ENCODE results near the gene HTN1. TPM values are rescaled to one million over a fixed set of nuclear protein-coding genes. Genes with fewer than 3 reads are reported as not detected.
"Not testable (repeated sequence)": the region's sequence is repeated elsewhere in the genome, so short reads cannot be mapped to it uniquely, and the experiment has no call there.

The HTN1 gene
- polyA plus RNA-seq (2011; rRNA removed) (not detected in 2 replicates), polyA minus RNA-seq (2011; rRNA and poly(A)+ RNA removed) (not detected in 2 replicates)

DNA sequence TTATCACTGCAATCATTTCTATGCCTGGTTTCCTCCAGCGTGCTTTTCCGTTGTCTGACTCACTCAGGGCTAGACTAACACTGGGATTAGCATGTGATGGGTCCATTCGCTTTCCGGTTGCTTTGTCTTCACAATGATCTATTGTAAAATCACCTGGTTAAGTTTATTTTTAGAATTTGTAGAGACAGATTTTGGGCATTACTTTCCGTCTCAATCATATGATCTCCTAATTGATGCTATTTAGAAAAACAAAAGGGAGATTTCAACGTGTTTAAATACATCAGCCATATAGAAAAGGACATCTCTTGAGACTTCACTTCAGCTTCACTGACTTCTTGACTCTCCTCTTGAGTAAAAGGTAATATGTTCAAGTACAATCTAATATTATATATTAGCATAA lies at the start of gene HTN1:
HTN1 (plus strand) TSS at position 301 of the 400 bp plus-strand sequence. CDS start 2,639 bp downstream, outside the sequence.
- H3K9me3 ChIP-seq (ENCODE audit: control insufficient read depth, insufficient read depth, low read length); DNase-seq (ENCODE audit: low read depth, low spot score); H3K27me3 ChIP-seq (ENCODE audit: control insufficient read depth, insufficient read depth, low read length); POLR2A ChIA-PET; H3K27ac ChIP-seq (ENCODE audit: low read depth, low read length); CTCF ChIA-PET; H3K4me3 ChIP-seq (ENCODE audit: low read depth, low read length): not testable (repeated sequence)

DNA sequence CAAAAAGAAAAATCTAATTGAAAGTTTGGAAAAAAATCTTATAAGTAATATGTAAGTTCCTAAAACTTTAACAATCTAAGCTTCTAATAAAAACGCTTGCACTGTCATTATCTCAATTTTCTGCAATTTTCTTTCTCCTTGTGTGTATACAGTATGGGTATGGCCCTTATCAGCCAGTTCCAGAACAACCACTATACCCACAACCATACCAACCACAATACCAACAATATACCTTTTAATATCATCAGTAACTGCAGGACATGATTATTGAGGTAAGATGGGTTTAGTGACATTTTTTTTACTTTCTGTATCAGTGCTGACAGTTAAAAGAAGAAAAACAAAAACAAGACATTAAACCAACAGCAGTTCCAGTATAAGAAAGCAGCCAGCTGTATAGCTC lies 49.5 kb upstream of the HTN1 start:
- TF ChIP-seq, protein P1, sequence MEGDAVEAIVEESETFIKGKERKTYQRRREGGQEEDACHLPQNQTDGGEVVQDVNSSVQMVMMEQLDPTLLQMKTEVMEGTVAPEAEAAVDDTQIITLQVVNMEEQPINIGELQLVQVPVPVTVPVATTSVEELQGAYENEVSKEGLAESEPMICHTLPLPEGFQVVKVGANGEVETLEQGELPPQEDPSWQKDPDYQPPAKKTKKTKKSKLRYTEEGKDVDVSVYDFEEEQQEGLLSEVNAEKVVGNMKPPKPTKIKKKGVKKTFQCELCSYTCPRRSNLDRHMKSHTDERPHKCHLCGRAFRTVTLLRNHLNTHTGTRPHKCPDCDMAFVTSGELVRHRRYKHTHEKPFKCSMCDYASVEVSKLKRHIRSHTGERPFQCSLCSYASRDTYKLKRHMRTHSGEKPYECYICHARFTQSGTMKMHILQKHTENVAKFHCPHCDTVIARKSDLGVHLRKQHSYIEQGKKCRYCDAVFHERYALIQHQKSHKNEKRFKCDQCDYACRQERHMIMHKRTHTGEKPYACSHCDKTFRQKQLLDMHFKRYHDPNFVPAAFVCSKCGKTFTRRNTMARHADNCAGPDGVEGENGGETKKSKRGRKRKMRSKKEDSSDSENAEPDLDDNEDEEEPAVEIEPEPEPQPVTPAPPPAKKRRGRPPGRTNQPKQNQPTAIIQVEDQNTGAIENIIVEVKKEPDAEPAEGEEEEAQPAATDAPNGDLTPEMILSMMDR (IDR thresholded peaks at IDR 0.05; ENCODE audit: low read depth, low read length) = no peak
- CTCF ChIA-PET = no interaction called here
- no peak for DNase-seq (ENCODE audit: low read depth, low spot score)
- POLR2A ChIA-PET = no interaction called here
- Histone ChIP-seq H3K27ac (ENCODE audit: low read depth, low read length) (no peak overlapping the region), H3K4me3 (ENCODE audit: low read depth, low read length) (no peak overlapping the region), H3K27me3 (ENCODE audit: control insufficient read depth, insufficient read depth, low read length) (no peaks in the 10 kb centered on the region), H3K9me3 (ENCODE audit: control insufficient read depth, insufficient read depth, low read length) (no peaks in the 10 kb centered on the region)

DNA sequence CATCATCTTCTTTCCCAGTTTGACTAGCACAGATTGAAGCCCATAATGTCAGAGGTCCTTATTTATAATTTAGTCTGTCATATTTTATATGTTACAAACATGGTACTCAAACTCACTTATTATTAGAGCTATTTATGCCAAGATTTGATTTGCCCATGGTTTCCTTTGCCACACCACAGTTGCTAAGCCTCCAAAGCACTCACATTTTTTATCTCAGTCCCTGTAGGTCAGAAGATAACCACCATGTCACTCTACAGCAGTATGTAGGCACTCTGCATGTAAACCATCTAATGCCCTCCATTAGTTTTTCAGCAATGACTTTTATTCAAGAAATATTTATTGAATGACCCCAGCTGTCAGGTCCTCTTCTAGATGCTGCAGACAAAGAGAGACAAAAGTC lies 47.7 kb upstream of the HTN1 start:
- H3K9me3 ChIP-seq (ENCODE audit: control insufficient read depth, insufficient read depth, low read length) = no peaks in the 10 kb centered on the region
- ChIA-PET POLR2A (no interaction called here), CTCF (no interaction called here)
- no peak overlapping the region for H3K4me3 ChIP-seq (ENCODE audit: low read depth, low read length)
- no peak for DNase-seq (ENCODE audit: low read depth, low spot score)
- no peaks in the 10 kb centered on the region for H3K27me3 ChIP-seq (ENCODE audit: control insufficient read depth, insufficient read depth, low read length)
- H3K27ac ChIP-seq (ENCODE audit: low read depth, low read length) = no peak overlapping the region
- TF ChIP-seq, protein P1 (IDR thresholded peaks at IDR 0.05; ENCODE audit: low read depth, low read length) = no peak

DNA sequence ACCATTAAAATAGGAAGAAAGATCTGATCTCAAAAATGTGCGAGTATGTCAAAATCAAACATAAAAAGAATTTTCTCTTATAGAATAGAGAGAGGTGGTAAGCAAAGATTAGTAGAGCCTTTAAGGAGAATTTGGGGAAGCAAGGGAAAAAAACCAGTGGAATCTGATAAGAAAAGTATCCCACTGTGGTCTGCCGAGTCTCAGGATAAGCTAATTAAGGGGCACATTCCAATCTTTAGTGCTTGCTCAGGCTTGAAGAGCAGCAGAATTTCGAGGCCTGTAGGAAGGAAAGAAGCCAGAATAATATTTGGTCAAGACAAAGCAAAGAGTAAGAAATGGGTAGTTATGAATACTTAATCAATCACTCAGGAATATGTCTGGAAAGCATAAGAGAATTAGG lies 41.5 kb upstream of the HTN1 start:
- ChIA-PET CTCF (no interaction called here), POLR2A (no interaction called here)
- TF ChIP-seq, protein P1 (IDR thresholded peaks at IDR 0.05; ENCODE audit: low read depth, low read length) = no peak
- H3K27me3 ChIP-seq (ENCODE audit: control insufficient read depth, insufficient read depth, low read length) = no peaks in the 10 kb centered on the region
- no peak overlapping the region for H3K27ac ChIP-seq (ENCODE audit: low read depth, low read length)
- H3K9me3 ChIP-seq (ENCODE audit: control insufficient read depth, insufficient read depth, low read length) = no peaks in the 10 kb centered on the region
- H3K4me3 ChIP-seq (ENCODE audit: low read depth, low read length) = no peak overlapping the region
- DNase-seq (ENCODE audit: low read depth, low spot score) = no peak

DNA sequence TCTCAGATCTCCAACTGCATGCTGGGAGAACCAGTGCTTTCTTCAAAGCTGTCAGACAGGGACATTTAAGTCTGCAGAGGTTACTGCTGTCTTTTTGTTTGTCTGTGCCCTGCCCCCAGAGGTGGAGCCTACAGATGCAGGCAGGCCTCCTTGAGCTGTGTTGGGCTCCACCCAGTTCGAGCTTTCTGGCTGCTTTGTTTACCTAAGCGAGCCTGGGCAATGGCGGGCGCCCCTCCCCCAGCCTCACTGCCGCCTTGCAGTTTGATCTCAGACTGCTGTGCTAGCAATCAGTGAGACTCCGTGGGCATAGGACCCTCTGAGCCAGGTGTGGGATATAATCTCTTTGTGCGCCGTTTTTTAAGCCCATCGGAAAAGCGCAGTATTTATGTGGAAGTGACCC lies 31.2 kb upstream of the HTN1 start:
- CTCF ChIA-PET; H3K27ac ChIP-seq (ENCODE audit: low read depth, low read length): not testable (repeated sequence)

DNA sequence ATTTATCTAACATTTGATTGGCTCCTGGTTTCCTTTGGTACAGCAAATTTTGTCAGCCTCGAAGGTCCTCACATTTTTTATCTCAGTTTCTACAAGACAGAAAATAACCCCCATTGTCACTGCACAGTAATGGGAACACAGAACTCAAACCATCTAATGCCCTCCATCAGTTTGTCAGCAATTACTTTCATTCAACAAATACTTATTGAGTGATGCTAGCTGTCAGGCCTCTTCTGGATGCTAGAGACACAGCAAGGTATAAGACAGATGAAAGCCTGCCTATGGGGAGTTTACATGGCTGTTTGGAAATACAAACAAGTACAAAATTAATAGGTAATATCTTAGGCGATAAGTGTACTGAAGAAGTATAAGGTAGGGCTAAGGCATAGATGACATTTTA lies 27.0 kb upstream of the HTN1 start:
- H3K4me3 ChIP-seq (ENCODE audit: low read depth, low read length) = no peak overlapping the region
- no peak overlapping the region for H3K27ac ChIP-seq (ENCODE audit: low read depth, low read length)
- no peak for DNase-seq (ENCODE audit: low read depth, low spot score)
- CTCF ChIA-PET = no interaction called here
- H3K27me3 ChIP-seq (ENCODE audit: control insufficient read depth, insufficient read depth, low read length) = no peaks in the 10 kb centered on the region
- no peaks in the 10 kb centered on the region for H3K9me3 ChIP-seq (ENCODE audit: control insufficient read depth, insufficient read depth, low read length)
- POLR2A ChIA-PET = no interaction called here
- TF ChIP-seq, protein P1 (IDR thresholded peaks at IDR 0.05; ENCODE audit: low read depth, low read length) = no peak

More for the DNA sequence above, 31.2 kb upstream of the HTN1 start:
- H3K4me3 ChIP-seq (ENCODE audit: low read depth, low read length); DNase-seq (ENCODE audit: low read depth, low spot score); POLR2A ChIA-PET; H3K9me3 ChIP-seq (ENCODE audit: control insufficient read depth, insufficient read depth, low read length); H3K27me3 ChIP-seq (ENCODE audit: control insufficient read depth, insufficient read depth, low read length): not testable (repeated sequence)

All from AG04450 (cell line).